OCI-LY7 (cell line): ENCODE data around the gene EGLN3. TPM values are rescaled to one million over a fixed set of nuclear protein-coding genes. Genes with fewer than 3 reads are reported as not detected.

Source experiments
- BruUV-seq: library from RNA; stranded (reverse); fragments of 400-500 nt; replicated peaks from 2 replicates; lab custom pipeline; 2021; lab: Mats Ljungman, UMichigan
- CTCF ChIA-PET: fragments of 300-600 bp; sonication (Branson Sonifier 250); formaldehyde crosslinking; loops from one replicate; lab custom pipeline; 2022; ENCODE audit warnings: antibody characterized with exemption; ENCODE audit not compliant: unreplicated experiment; lab: Charles Lee
- POLR2A ChIA-PET: fragments of 300-600 bp; sonication (Branson Sonifier 250); formaldehyde crosslinking; loops from one replicate; lab custom pipeline; 2022; ENCODE audit warnings: antibody characterized with exemption; lab: Charles Lee
- DNase-seq: peaks from one replicate; pipeline ENCODE4 v3.0.0-alpha.2; 2015; ENCODE audit warnings: low spot score
- H2AFZ ChIP-seq: fragments of 200-600 bp; sonication (generic), shearing (Covaris generic); 2 replicates; pipeline ENCODE4 v1.6.1; 2014; ENCODE audit warnings: mild to moderate bottlenecking, antibody characterized with exemption, low read length, moderate library complexity
- H3K27ac ChIP-seq: fragments of 200-600 bp; sonication (generic); 2 replicates; pipeline ENCODE4 v1.5.1; 2014; ENCODE audit warnings: mixed run types, low read depth, mild to moderate bottlenecking, moderate library complexity, low read length, inconsistent platforms; ENCODE audit not compliant: poor library complexity, severe bottlenecking
- H3K36me3 ChIP-seq: fragments of 200-600 bp; sonication (generic); 2 replicates; pipeline ENCODE4 v1.6.1; 2014; ENCODE audit warnings: mild to moderate bottlenecking, antibody characterized with exemption, low read length, moderate library complexity, mixed read lengths; ENCODE audit not compliant: insufficient read depth
- H3K4me1 ChIP-seq: fragments of 200-600 bp; sonication (generic); 2 replicates; pipeline ENCODE4 v1.5.1; 2014; ENCODE audit warnings: mild to moderate bottlenecking, low read length; ENCODE audit not compliant: insufficient read depth, poor library complexity, severe bottlenecking
- H3K4me2 ChIP-seq: fragments of 200-600 bp; sonication (generic); 2 replicates; pipeline ENCODE4 v1.6.1; 2014; ENCODE audit warnings: mild to moderate bottlenecking, low read length
- H3K4me3 ChIP-seq: fragments of 200-600 bp; sonication (generic); 2 replicates; pipeline ENCODE4 v1.5.1; 2014; ENCODE audit warnings: mild to moderate bottlenecking, low read depth, low read length; ENCODE audit not compliant: poor library complexity, severe bottlenecking
- H3K79me2 ChIP-seq: fragments of 200-600 bp; sonication (generic); 2 replicates; pipeline ENCODE4 v1.6.1; 2016; ENCODE audit warnings: low read depth, mild to moderate bottlenecking, low read length, moderate library complexity, mixed read lengths; ENCODE audit not compliant: insufficient read depth
- H3K9me2 ChIP-seq: fragments of 200-600 bp; sonication (generic); 2 replicates; pipeline ENCODE4 v1.6.1; 2016; ENCODE audit warnings: mild to moderate bottlenecking, low read length, mixed read lengths; ENCODE audit not compliant: insufficient read depth
- H3K9me3 ChIP-seq: fragments of 200-600 bp; sonication (generic); 2 replicates; pipeline ENCODE4 v1.6.1; 2014; ENCODE audit warnings: mild to moderate bottlenecking, mixed run types, low read length, mixed read lengths
- H4K20me1 ChIP-seq: fragments of 200-600 bp; sonication (generic); 2 replicates; pipeline ENCODE4 v1.6.1; 2014; ENCODE audit warnings: mild to moderate bottlenecking, antibody characterized with exemption, low read length, moderate library complexity, mixed read lengths; ENCODE audit not compliant: insufficient read depth
- CTCF ChIP-seq: fragments of 200-600 bp; sonication (generic); conservative IDR thresholded peaks from 2 replicates; pipeline ENCODE4 v1.5.1; 2014; ENCODE audit warnings: mild to moderate bottlenecking, antibody characterized with exemption, low read length, moderate library complexity, mixed read lengths
- EZH2phosphoT487 ChIP-seq: fragments of 200-600 bp; sonication (generic); IDR thresholded peaks from 2 replicates; pipeline ENCODE4 v1.6.1; 2018; ENCODE audit warnings: low read depth, borderline replicate concordance, mild to moderate bottlenecking, mixed run types, antibody characterized with exemption, low read length, moderate library complexity, mixed read lengths
- intact Hi-C: fragments of 100-400 bp; cut with micrococcal nuclease; formaldehyde crosslinking; loops from one replicate; pipeline ENCODE4 v1.10.0; 2022; ENCODE audit not compliant: unreplicated experiment
- total RNA-seq, 2 experiments: library from RNA; depleted of rRNA in 1 of 2; stranded (reverse); fragments of >200 nt in 1 of 2; shearing (Covaris generic) in 1 of 2; gene quantifications; 2 replicates each; pipeline ENCODE4 v1.2.3, GENCODE V29; 2014 to 2022

The EGLN3 gene
- total RNA-seq, 2 experiments from 2014 or later: not detected

- BruUV-seq: no TSS peak
- TF ChIP-seq CTCF (no peak), EZH2phosphoT487 (no peak)
- intact Hi-C loops: no loop called here
- ChIA-PET CTCF (no interaction called here), POLR2A (interaction anchor here (0.7 kb wide), 1 partner anchor 181 kb away, joined by 6 read pairs; no protein-coding TSS in a partner anchor)
- Histone ChIP-seq H3K36me3 (no peaks in the 10 kb centered on the region), H4K20me1 (no peaks in the 10 kb centered on the region), H3K27ac (no peak overlapping the region), H3K4me2 (no peak overlapping the region), H2AFZ (no peak overlapping the region), H3K4me3 (no peak overlapping the region), H3K9me2 (no peaks in the 10 kb centered on the region), H3K9me3 (no peaks in the 10 kb centered on the region), H3K4me1 (no peaks in the 10 kb centered on the region), H3K79me2 (no peaks in the 10 kb centered on the region)
- no peak for DNase-seq
Observed at GRCh38 chr14:33936391-33936790, 14.5 kb downstream of the EGLN3 start.

GRCh38 chr14:33934938-33935337 lies 15.9 kb downstream of the EGLN3 start:
- Histone ChIP-seq H3K4me3 (no peak overlapping the region), H2AFZ (no peak overlapping the region), H3K9me3 (no peaks in the 10 kb centered on the region), H3K27ac (no peak overlapping the region), H4K20me1 (no peaks in the 10 kb centered on the region), H3K4me2 (no peak overlapping the region), H3K79me2 (no peaks in the 10 kb centered on the region), H3K36me3 (no peaks in the 10 kb centered on the region), H3K4me1 (no peaks in the 10 kb centered on the region), H3K9me2 (no peaks in the 10 kb centered on the region)
- DNase-seq: no peak
- intact Hi-C loops: no loop called here
- BruUV-seq: no TSS peak
- ChIA-PET CTCF (no interaction called here), POLR2A (interaction anchor here (0.6 to 1.1 kb wide), 2 partner anchors 10 to 356 kb away, joined by 3 read pairs; no protein-coding TSS in a partner anchor)
- TF ChIP-seq CTCF (no peak), EZH2phosphoT487 (no peak)

GRCh38 chr14:33934043-33934750 lies 16.7 kb downstream of the EGLN3 start:
- Histone ChIP-seq H3K4me2 (no peak overlapping the region), H3K79me2 (no peaks in the 10 kb centered on the region)
- POLR2A ChIA-PET: interaction anchor here (1.1 kb wide), 1 partner anchor 10 kb away, joined by 3 read pairs; no protein-coding TSS in a partner anchor

More at GRCh38 chr14:33934043-33934750, 16.7 kb downstream of the EGLN3 start:
- intact Hi-C loops: no loop called here
- no peaks in the 10 kb centered on the region for H3K9me2 ChIP-seq
- H3K9me3 ChIP-seq: no peaks in the 10 kb centered on the region
- no TSS peak for BruUV-seq
- no peaks in the 10 kb centered on the region for H3K36me3 ChIP-seq
- no peak overlapping the region for H3K27ac ChIP-seq
- no peaks in the 10 kb centered on the region for H3K4me1 ChIP-seq
- CTCF ChIA-PET: no interaction called here
- no peak overlapping the region for H3K4me3 ChIP-seq
- no peak overlapping the region for H2AFZ ChIP-seq
- DNase-seq: no peak
- no peak for TF ChIP-seq EZH2phosphoT487
- no peak for TF ChIP-seq CTCF
- H4K20me1 ChIP-seq: no peaks in the 10 kb centered on the region
